HG02588 (cell line): Measurements from ENCODE around the gene CELF4.

Experiments used
- ATAC-seq: cut with Tn5 transposase; IDR thresholded peaks from one replicate; pipeline ENCODE4 v1.9.1; 2021; ENCODE audit warnings: mild to moderate bottlenecking, moderate library complexity; ENCODE audit not compliant: unreplicated experiment

CELF4 gene

DNA sequence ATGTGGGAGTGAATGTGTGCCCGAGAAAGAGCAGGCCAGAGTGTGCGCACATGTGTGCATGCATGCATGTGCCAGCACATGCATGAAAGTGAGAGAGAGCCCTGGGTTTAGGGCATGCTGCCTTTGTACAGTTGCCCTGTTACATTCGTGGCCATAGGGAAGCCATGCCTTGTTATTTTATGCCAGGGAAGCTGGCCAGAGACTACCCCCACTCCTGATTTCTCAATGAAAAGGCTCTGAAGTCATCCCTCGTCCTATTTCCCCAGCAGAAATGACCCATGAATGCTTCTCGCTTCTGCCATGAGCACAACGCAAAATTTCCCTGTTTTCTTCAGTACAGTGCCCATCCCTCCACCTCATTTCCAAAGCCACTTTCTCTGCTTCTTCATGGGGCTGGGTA lies 143.0 kb downstream of the CELF4 start:
- no peak for ATAC-seq

DNA sequence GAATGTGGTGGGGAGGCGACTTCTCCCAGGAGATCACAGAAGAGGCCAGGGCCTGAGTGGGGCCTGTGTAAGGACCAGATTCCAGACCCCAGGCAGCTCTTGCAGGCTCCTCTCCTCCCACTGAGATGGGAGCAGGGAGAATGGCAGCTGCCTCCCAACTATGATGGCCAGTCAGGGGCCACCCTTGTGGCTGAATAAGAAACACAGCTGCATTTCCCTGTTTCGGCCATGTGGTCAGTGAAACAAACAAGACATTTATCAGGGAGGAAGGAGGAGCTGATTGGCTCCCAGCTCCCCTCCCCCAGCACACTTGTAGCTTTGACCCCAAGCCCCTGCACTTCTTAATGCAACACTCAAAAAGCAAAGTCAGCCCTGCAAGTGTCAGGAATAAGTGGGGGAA lies 143.5 kb downstream of the CELF4 start:
- no peak for ATAC-seq

DNA sequence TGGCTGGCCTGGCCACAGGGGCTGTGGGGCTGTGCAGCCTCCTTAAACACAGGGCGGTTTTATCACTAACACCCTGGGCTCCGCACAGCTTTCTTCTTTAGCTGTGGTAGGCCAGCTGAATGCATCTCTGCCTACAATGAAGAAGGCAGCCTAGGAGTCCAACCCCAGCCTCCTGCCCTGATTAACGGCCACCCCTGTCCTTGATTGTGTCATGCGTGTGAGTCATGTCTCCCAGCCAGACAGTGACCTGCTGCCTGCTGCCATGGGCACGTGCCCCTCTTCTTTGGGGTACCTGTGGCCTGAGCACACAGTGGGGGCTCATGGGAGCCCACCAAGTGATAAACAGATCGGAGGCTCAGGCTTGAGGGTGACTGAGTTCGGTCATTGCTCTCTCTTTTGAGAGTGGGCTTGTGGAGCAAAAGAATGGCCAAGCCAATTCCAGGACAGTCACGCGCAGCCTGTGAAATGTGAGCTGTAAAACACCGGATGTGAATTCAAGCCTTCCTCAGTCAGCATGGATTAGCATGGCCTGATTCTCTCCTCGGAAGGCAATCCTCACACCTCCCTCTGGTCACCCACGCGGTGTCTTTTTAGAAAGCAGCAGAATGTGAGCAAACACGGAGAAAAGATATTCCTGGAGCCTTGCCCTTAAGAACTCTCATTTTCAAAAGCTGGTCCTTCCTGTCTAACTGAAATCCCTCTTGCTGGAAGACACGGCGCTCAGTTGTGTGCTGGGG lies 144.1 kb downstream of the CELF4 start:
- no peak for ATAC-seq

DNA sequence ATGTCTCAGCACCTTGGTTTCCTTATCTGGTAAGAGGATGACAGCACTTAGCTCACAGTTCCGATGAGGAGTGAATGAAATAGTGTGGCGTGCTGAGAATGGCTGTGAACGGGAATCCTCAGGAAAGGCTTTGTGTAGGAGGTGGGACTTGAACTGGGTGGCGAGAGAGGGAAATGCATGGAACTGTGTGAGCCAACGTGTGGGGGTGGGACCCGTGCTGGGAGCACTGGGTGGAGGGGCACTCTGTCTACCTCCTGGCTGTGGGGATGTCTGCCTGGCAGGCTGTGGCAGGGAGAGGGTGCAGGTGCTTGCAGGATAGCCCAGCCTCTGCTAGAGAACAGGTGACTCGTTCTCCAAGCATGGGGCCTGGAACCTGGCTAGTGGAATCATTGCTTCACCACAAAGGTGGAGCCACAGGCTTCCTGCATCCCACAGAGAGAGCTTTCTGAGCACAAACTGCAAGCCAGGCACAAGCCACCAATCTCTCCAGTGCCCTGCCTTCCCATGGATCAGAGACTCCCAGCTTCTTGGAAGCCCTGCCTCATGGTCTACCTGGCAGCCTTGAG lies 145.2 kb downstream of the CELF4 start:
- no peak for ATAC-seq

DNA sequence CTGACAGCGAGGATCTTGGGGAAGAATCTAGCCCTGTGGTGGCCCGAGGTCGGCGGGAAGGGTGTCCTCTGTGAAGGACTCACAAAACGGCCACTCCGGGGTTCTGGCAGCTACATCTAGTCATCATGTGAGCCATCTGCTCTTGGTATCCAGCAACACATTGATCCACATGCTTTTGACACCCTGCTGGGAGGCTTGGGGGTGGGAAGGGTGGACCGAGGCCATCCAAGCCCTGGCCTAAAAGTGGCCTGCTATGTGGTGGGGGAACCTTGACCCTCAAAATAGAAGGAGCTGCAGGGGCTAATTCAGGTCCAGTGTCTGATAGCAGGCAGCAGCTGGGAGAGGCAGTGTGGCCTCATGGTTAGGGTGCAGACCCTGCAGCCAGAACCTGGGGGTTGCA lies 145.7 kb downstream of the CELF4 start:
- no peak for ATAC-seq

DNA sequence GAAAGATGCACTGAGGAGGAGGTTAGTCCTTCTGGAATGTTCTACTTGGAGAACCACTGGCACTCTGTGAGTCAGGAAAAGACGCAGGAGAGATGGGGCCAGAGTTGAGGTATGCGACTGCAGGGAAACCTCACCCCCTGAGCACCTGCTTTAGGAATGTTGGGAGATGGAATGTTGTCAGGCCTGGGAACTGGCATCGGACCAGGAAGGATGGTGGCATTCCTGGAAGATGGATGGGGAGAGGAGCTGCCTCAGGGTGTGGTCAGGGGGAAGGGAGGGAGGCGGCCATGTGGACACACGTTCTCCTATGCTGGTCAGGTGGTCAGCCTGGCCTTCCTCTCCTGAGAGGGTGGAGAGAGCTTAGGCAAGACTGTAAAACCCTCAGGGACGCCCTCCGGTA lies 146.3 kb downstream of the CELF4 start:
- ATAC-seq: no peak

DNA sequence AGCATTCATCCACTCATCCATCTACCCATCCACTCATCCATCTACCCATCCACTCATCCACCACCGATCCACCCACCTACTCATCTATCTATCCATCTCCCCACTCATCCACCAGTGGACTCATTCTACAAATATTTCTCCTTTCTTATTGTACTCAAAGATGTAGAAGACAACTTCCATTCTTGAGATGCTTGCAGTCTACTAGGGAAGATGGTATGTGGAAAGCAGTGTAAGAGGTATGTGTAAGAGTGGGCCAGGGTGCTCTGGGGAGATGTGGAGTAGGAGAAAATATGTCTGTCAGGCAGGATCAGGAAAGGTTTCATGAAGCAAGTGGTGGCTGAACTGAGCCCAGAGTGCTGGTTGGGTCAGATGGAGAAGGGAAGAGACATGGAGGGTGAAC lies 150.8 kb downstream of the CELF4 start:
- no peak for ATAC-seq

DNA sequence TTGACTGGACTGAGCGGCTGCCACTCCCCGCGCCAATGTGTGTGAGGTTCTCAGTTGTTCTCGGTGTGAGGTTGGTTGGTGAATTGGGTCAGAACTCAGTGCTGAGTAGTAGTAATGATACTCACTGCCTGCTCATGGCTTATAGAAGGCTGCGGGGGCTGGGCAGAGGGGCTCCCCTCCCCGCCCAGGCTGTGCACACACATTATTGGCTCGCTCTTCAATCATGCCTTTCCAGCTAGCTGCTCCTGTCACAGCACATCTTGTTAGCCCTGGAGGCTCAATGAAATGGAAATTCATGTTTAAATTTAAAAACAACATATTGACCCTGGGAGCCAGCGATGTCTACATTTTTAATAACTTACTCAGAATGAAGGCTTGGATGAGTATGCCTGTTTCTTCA lies 152.8 kb downstream of the CELF4 start:
- ATAC-seq: no peak

DNA sequence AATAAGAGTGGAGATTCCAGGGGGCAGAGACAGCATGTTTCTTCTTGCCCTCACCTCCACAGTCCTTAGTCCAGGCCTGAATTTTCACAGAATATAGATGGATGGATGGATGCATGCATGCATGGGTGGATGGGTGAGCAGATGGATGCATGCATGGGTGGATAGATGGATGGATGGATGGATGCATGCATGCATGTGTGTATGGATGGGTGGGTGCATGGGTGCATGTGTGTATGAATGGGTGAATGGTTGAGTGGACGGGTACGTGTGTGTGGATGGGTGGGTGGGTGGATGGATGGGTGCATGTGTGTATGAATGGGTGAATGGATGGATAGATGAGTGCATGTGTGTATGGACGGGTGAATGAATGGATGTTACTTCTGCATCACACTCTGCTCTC lies 153.3 kb downstream of the CELF4 start:
- no peak for ATAC-seq

DNA sequence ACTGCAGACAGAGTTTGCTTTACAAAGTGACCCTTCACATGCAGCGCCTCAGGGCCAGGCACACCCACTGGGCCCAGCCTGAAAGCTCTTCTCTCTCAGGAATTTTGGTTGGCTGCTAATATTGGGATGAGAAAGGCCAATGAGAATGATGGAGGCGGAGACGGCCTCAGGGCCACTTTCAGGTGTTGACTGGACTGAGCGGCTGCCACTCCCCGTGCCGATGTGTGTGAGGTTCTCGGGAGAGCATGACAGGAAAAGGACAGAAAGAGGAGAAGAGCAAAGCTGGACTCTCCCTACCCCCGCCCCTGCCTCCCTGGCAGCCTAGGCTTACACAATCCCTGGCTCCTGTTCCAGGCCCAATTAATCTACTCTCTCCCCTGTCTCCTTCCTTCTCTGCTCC lies 155.7 kb downstream of the CELF4 start:
- ATAC-seq: no peak

DNA sequence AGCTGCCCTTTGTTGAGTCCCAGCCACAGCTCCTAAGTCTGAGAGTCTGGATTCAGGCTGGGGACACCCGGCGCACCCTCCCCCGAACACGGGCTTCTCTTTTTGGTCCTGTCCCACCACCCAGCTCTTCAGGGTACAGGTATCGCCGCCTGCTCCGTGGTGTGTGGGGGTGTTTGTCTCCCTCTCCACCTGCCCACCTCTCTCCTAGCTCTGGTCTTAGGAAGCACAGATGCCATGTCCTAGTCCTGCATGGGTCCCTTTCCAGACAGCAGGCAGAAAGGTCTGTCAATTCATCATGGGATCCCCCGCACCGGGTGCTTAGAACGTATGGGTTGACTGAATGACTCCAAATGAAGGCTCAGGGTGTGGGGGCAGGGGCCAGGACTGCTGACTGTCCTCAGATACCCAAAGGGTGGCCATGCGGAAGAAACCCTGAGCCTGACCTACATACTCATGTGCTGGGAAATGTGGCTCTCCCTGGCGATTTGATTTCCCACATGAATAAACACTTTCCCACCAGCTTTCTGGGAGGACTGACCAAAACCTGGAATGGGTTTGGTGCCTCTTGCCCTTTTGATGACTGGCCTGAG lies 156.8 kb downstream of the CELF4 start:
- no peak for ATAC-seq

DNA sequence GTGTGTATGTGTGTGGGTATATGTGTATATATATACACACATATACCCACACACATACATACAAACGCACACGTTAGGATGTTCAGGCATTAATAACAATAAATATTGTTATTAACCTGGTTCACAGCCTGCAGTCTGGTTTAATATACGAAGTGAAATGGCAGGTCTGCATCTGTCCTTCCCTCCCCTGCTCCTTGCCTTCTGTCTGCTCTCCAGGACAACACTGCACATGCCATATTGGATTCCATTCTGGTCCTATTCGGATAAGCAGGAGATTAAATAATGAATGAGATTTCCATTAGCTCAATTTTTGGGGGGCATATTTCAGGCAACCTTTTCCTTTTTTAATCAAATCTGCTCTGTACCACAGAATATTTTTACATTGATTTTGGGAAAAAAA lies 158.0 kb downstream of the CELF4 start:
- no peak for ATAC-seq

DNA sequence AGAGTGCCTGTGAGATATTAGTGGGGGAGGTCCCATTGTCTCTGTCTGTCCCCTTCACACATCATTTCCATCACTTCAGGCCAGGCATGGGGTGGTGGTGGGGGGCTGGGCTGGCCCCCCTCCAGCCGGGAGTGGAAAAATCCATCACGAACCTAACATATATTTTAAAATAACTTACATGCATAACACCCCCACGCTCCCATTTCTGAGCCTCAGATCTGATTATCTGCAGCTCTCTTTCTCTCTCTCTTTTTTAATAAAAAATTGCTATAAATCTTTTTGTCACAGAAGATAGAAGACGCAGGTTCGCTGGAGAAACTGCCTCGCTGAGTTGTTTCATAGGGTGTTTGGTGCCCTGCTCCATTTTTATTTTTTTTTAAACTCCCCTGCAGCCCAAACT lies 159.8 kb downstream of the CELF4 start:
- no peak for ATAC-seq

DNA sequence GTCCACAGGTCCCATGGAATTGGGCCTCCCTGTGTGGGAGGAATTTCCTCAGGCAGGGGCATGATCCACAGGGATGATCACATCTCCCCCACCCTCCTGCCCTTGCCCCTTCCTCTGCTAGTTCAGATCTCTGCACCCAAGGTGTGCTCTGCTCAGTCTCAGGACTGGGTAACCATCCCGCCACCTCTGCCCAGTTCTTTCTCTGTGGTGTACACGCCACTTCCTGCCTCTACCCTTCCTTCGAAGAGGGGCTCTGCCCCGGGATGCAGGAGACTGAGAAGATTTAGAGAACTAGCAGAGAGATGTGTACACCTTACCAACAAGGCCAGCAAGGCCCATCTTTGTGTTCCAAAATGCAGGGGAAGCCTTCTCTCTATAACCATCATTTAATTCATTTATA lies 160.4 kb downstream of the CELF4 start:
- ATAC-seq: no peak

DNA sequence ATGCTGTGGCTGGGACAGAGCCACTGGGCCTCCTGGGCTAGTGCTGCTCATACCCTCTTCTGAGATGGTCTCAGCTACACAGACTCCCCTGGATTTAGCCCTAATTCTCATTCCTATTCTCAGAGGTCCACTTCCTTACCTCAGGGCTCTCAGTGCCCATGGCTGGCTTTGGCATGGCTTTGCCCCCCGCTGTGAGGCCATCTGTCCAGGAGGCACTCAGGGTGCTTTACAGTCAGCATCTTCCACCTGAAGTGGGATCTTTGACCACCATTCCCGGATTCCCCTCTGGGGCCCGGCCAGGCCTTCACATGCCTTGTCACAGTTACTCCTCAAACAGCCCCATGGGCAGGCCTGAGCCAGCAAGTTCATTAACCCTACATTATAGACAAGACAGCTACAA lies 161.8 kb downstream of the CELF4 start:
- no peak for ATAC-seq

DNA sequence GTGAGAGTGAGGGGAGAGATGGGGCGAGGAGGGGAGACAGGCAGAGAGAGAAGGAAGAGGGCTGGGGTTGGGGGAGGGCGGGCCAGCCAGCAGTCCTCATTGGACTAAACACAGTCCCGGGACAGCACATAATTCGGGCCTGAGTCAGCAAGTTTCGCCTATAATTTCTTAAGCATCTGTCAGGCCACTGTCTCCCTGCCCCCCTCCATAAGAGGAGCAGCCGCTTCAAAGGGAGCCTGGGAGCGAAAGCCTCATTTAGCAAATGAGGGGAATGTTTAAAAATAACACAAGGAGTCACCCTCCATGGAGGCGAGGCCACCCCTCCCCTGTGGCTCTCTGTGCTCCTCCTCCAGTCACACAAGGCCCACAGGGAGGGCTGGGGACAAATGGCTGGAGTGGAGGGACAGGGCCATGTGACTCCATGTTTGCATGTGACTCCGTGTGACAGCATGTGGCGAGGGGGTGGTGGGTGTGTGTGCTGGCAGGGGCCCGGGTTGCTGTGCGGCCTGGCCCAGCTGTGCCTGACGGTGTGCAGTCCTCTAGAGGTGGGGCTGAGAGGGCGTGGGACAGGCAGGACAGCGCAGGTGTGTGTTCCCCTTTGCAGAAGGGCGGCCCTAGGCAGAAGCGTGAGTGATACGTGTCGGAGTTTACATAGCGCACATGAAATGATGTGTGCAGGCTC lies 162.4 kb downstream of the CELF4 start:
- no peak for ATAC-seq

DNA sequence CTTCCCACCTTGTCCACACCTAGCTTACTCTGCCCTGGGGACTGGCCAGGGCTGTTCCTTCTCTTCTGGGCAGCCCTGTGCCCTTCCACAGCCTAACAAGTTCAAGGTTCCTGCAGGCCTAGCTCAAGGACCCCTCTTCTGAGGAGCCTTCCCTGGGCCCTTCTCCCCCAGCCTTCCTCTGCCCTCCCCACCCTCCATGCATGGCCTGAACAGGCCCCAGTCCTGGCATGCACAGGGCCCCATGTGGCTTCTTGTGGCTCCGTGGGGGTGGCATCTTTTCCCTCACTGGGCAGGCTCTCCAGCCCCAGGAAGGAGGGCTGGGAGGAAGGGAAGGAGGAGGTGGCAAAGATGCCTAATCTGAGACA lies 162.9 kb downstream of the CELF4 start:
- no peak for ATAC-seq

DNA sequence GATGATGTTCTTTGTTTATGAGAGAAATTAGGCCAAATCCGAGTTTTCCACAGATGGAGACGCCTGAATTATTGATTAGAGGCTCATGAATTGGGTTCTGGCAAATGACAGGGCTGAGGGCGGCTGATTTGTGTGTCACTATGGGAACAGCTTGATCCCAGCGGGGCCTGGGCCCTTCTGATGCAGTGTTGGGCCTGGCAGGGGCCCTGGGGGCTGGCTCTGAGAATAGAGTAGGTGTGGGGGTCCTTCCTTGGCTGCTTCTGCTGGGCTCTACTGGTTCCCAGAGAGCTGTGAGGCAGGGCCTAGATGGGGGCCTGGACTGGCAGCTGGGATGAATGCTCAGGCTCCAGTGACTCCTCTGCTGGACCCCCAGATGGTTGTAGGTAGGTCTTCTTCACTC lies 164.8 kb downstream of the CELF4 start:
- ATAC-seq: no peak

DNA sequence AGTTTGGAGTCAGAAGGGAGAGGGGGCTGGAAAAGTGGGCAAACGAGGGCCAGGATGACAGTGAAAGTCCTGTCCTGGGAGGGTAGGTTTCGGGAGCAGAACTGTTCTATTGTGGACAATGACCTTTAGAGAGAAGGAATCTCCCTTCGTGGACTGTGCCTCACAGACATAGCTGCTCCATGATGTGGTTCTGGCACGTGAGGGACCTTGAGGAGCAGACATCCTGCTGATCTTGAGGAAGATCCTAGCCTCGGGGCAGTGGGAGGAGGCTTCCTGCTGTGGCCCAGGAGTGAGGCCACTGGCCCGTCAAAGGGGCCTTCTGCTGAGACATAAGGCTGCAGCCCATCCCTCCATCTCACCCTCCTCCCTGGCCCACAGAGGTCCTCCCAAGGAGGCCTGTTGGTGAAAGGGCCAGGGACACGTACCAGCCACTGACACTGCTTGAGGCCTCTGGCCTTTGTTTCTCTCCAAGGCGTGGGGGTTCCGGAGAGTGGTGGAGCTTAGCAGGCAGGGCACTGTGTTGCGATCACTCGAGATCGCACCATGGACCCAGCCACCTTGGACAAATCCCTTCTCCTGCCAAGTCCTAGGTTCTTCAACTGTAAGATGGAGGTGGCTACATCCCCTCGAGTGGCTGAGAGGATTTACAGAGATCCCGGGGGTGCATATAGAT lies 167.2 kb downstream of the CELF4 start:
- ATAC-seq: no peak

DNA sequence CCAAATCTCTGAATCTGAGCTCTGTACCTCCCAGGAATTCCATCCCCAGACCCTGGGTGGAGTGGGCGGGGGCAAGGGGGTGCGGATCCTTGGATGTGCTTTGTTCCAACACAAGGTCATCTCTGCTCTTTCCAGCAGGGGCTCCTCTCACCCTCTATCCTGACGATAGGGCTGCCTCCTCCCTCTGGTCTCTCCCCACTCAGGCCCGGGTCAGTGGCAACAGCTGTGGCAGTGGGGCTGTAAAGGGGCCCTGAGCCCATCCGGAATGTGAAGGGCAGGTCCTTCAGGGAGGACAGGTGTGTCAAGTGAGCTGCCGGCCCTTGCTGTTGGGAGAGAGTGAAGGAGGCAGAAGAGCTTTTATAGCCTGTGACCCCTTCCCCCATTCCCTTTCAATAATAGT lies 167.8 kb downstream of the CELF4 start:
- no peak for ATAC-seq

DNA sequence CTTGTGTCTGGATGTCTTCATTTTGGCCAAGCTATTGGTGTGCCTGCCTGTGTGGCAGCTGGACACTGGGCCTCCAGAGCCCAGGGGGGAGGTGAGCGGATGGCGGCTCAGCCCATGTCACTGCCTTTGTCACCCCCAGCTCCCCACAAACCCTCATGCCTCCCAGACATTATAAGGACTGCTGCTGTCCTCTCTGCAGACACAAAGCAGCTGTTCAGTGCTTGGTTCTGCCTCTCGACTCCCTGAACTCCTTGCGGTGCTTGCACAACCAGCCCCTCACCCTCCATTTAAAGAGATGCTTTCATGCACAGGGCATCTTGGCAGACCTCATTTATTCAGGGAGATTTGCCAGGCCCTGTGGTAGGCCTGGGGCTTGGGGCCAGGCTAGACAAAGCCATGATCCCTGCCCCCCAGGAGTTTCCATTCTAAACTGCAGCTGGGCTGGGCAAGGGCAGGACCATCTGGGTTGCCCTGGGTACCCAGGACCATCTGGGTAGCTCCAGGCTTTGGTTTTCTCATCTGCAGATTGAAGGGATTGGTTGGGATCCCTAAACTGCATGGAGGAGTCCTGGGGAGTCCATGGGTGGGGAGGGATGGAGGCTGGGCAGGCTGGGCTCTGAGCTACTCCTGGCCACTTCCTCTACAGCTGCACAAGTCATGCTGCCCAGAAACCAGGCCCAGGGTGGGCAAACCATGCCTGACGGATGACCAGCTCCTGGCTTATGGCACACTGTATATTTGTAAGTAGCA lies 168.5 kb downstream of the CELF4 start:
- ATAC-seq: no peak
